Measurements from ENCODE around the gene TRAK2. TPM values are rescaled to one million over a fixed set of nuclear protein-coding genes. Genes with fewer than 3 reads are reported as not detected.
"Not testable (repeated sequence)": the region's sequence is repeated elsewhere in the genome, so short reads cannot be mapped to it uniquely, and the experiment has no call there.

TRAK2 gene
- total RNA-seq, 1 experiment from 2014 or later: 6.0 TPM

- no peaks in the 10 kb centered on the region for H3K4me1 ChIP-seq (ENCODE audit: low read length)
- no peak overlapping the region for H2AFZ ChIP-seq (ENCODE audit: low read length)
- H4K20me1 ChIP-seq (ENCODE audit: insufficient read depth, low read depth, low read length): no peaks in the 10 kb centered on the region
- no peaks in the 10 kb centered on the region for H3K36me3 ChIP-seq (ENCODE audit: insufficient read depth, low read length)
- no peak overlapping the region for H3K9ac ChIP-seq (ENCODE audit: low read length)
- H3K9me2 ChIP-seq (replicated peaks; ENCODE audit: insufficient read depth, low read length): no peaks in the 10 kb centered on the region
- DNase-seq: no peak
- H3K27ac ChIP-seq (ENCODE audit: low read length): no peak overlapping the region
- H3K4me2 ChIP-seq (ENCODE audit: low read depth, low read length, poor library complexity, severe bottlenecking): no peak overlapping the region
- no peaks in the 10 kb centered on the region for H3K79me2 ChIP-seq (ENCODE audit: low read length)
- H3K27me3 ChIP-seq (ENCODE audit: low read length): no peaks in the 10 kb centered on the region
- peaks cover 7% of the 10 kb centered on the region for H3K9me3 ChIP-seq (ENCODE audit: low read length)
- H3K4me3 ChIP-seq (ENCODE audit: low read length): no peak overlapping the region
These were observed 81.5 kb downstream of the TRAK2 start for GRCh38 chr2:201369775-201370174.

DNA sequence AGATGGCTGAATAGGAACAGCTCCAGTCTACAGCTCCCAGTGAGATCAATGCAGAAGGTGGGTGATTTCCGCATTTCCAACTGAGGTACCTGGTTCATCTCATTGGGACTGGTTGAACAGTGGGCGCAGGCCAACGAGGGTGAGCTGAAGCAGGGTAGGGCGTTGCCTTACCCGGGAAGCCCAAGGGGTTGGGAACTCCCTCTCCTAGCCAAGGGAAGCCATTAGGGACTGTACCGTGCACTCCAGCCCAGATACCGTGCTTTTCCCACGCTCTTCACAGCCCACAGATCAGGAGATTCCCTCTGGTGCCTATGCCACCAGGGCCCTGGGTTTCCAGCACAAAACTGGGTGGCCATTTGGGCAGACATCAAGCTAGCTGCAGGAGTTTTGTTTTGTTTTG, 81.9 kb downstream of the TRAK2 start:
- H3K9ac ChIP-seq (ENCODE audit: low read length); H3K27ac ChIP-seq (ENCODE audit: low read length); H3K36me3 ChIP-seq (ENCODE audit: insufficient read depth, low read length); H3K4me1 ChIP-seq (ENCODE audit: low read length); H3K4me2 ChIP-seq (ENCODE audit: low read depth, low read length, poor library complexity, severe bottlenecking); H3K9me3 ChIP-seq (ENCODE audit: low read length); H3K4me3 ChIP-seq (ENCODE audit: low read length); H2AFZ ChIP-seq (ENCODE audit: low read length); DNase-seq; H4K20me1 ChIP-seq (ENCODE audit: insufficient read depth, low read depth, low read length); H3K9me2 ChIP-seq (replicated peaks; ENCODE audit: insufficient read depth, low read length); H3K27me3 ChIP-seq (ENCODE audit: low read length); H3K79me2 ChIP-seq (ENCODE audit: low read length): not testable (repeated sequence)

GRCh38 chr2:201366146-201366545, 85.1 kb downstream of the TRAK2 start:
- Histone ChIP-seq H3K4me2 (ENCODE audit: low read depth, low read length, poor library complexity, severe bottlenecking) (no peak overlapping the region), H3K9me2 (replicated peaks; ENCODE audit: insufficient read depth, low read length) (no peaks in the 10 kb centered on the region), H3K4me3 (ENCODE audit: low read length) (no peak overlapping the region), H3K27me3 (ENCODE audit: low read length) (no peaks in the 10 kb centered on the region), H3K9ac (ENCODE audit: low read length) (no peak overlapping the region), H3K79me2 (ENCODE audit: low read length) (no peaks in the 10 kb centered on the region), H3K36me3 (ENCODE audit: insufficient read depth, low read length) (no peaks in the 10 kb centered on the region), H4K20me1 (ENCODE audit: insufficient read depth, low read depth, low read length) (no peaks in the 10 kb centered on the region), H2AFZ (ENCODE audit: low read length) (no peak overlapping the region), H3K4me1 (ENCODE audit: low read length) (no peaks in the 10 kb centered on the region), H3K27ac (ENCODE audit: low read length) (no peak overlapping the region), H3K9me3 (ENCODE audit: low read length) (peaks cover 7% of the 10 kb centered on the region)
- DNase-seq: no peak

- no peaks in the 10 kb centered on the region for H3K9me2 ChIP-seq (replicated peaks; ENCODE audit: insufficient read depth, low read length)
- H3K9ac ChIP-seq (ENCODE audit: low read length): no peak overlapping the region
- no peaks in the 10 kb centered on the region for H3K27me3 ChIP-seq (ENCODE audit: low read length)
- no peaks in the 10 kb centered on the region for H4K20me1 ChIP-seq (ENCODE audit: insufficient read depth, low read depth, low read length)
- H3K4me1 ChIP-seq (ENCODE audit: low read length): no peaks in the 10 kb centered on the region
- H3K4me3 ChIP-seq (ENCODE audit: low read length): no peak overlapping the region
- no peak overlapping the region for H2AFZ ChIP-seq (ENCODE audit: low read length)
- peaks cover 7% of the 10 kb centered on the region for H3K9me3 ChIP-seq (ENCODE audit: low read length)
- H3K36me3 ChIP-seq (ENCODE audit: insufficient read depth, low read length): no peaks in the 10 kb centered on the region
- H3K79me2 ChIP-seq (ENCODE audit: low read length): no peaks in the 10 kb centered on the region
- DNase-seq: peak; percentile 85
- no peak overlapping the region for H3K27ac ChIP-seq (ENCODE audit: low read length)
- H3K4me2 ChIP-seq (ENCODE audit: low read depth, low read length, poor library complexity, severe bottlenecking): no peak overlapping the region
These were observed 87.2 kb downstream of the TRAK2 start for GRCh38 chr2:201363857-201364560.

GRCh38 chr2:201362396-201362795, 88.9 kb downstream of the TRAK2 start:
- H3K27ac ChIP-seq (ENCODE audit: low read length): no peak overlapping the region
- no peaks in the 10 kb centered on the region for H3K27me3 ChIP-seq (ENCODE audit: low read length)
- peaks cover 3% of the 10 kb centered on the region for H3K4me1 ChIP-seq (ENCODE audit: low read length)
- no peak overlapping the region for H3K9ac ChIP-seq (ENCODE audit: low read length)
- peaks cover 7% of the 10 kb centered on the region for H3K9me3 ChIP-seq (ENCODE audit: low read length)
- H3K4me2 ChIP-seq (ENCODE audit: low read depth, low read length, poor library complexity, severe bottlenecking): no peak overlapping the region
- H3K79me2 ChIP-seq (ENCODE audit: low read length): no peaks in the 10 kb centered on the region
- no peaks in the 10 kb centered on the region for H3K9me2 ChIP-seq (replicated peaks; ENCODE audit: insufficient read depth, low read length)
- H3K36me3 ChIP-seq (ENCODE audit: insufficient read depth, low read length): no peaks in the 10 kb centered on the region
- H3K4me3 ChIP-seq (ENCODE audit: low read length): no peak overlapping the region
- no peak for DNase-seq
- H2AFZ ChIP-seq (ENCODE audit: low read length): no peak overlapping the region
- H4K20me1 ChIP-seq (ENCODE audit: insufficient read depth, low read depth, low read length): no peaks in the 10 kb centered on the region

DNA sequence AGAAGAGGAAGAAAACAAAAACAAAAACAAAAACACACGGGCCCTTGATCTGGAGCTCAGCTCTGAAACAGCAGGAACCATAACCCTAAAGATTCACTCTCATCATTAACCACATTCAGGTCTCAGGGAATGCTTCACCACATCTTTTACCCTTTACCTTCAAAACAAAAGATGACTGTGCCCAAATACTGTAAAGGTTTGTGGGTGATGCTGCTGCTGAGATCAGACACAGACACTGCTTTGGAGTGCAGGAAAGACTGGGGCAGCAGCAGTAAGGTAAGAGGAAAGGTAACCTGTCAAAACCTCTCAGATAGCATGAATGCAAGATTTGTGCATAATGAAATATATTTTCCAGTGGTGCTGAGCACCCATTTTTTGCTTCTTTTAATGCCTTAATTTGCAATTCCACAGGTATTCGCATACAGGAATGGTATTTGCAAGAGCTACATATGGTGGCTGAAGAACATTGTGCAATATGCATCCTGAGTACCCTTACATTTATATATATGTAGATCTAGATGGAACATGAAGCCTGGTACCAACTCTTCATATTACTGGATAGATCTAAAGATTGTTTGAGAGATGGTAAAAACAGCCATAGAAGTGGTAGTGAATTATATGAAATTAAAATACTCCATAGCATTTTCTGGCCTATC, 90.1 kb downstream of the TRAK2 start:
- H3K4me1 ChIP-seq (ENCODE audit: low read length): peaks cover 14% of the 10 kb centered on the region
- no peak overlapping the region for H3K27ac ChIP-seq (ENCODE audit: low read length)
- H3K4me2 ChIP-seq (ENCODE audit: low read depth, low read length, poor library complexity, severe bottlenecking): no peak overlapping the region
- no peaks in the 10 kb centered on the region for H3K79me2 ChIP-seq (ENCODE audit: low read length)
- DNase-seq: no peak
- no peaks in the 10 kb centered on the region for H3K9me2 ChIP-seq (replicated peaks; ENCODE audit: insufficient read depth, low read length)
- H2AFZ ChIP-seq (ENCODE audit: low read length): no peak overlapping the region
- no peaks in the 10 kb centered on the region for H4K20me1 ChIP-seq (ENCODE audit: insufficient read depth, low read depth, low read length)
- H3K9ac ChIP-seq (ENCODE audit: low read length): no peak overlapping the region
- no peaks in the 10 kb centered on the region for H3K9me3 ChIP-seq (ENCODE audit: low read length)
- no peaks in the 10 kb centered on the region for H3K36me3 ChIP-seq (ENCODE audit: insufficient read depth, low read length)
- H3K4me3 ChIP-seq (ENCODE audit: low read length): no peak overlapping the region
- H3K27me3 ChIP-seq (ENCODE audit: low read length): no peaks in the 10 kb centered on the region

- Histone ChIP-seq H3K36me3 (ENCODE audit: insufficient read depth, low read length) (no peaks in the 10 kb centered on the region), H2AFZ (ENCODE audit: low read length) (no peak overlapping the region), H3K4me3 (ENCODE audit: low read length) (no peak overlapping the region), H3K9ac (ENCODE audit: low read length) (no peak overlapping the region), H3K9me3 (ENCODE audit: low read length) (no peaks in the 10 kb centered on the region), H4K20me1 (ENCODE audit: insufficient read depth, low read depth, low read length) (no peaks in the 10 kb centered on the region), H3K79me2 (ENCODE audit: low read length) (no peaks in the 10 kb centered on the region), H3K27me3 (ENCODE audit: low read length) (no peaks in the 10 kb centered on the region), H3K4me1 (ENCODE audit: low read length) (peaks cover 14% of the 10 kb centered on the region), H3K4me2 (ENCODE audit: low read depth, low read length, poor library complexity, severe bottlenecking) (no peak overlapping the region), H3K27ac (ENCODE audit: low read length) (no peak overlapping the region), H3K9me2 (replicated peaks; ENCODE audit: insufficient read depth, low read length) (no peaks in the 10 kb centered on the region)
- DNase-seq: no peak
These were observed 91.0 kb downstream of the TRAK2 start for GRCh38 chr2:201360256-201360655.

DNA sequence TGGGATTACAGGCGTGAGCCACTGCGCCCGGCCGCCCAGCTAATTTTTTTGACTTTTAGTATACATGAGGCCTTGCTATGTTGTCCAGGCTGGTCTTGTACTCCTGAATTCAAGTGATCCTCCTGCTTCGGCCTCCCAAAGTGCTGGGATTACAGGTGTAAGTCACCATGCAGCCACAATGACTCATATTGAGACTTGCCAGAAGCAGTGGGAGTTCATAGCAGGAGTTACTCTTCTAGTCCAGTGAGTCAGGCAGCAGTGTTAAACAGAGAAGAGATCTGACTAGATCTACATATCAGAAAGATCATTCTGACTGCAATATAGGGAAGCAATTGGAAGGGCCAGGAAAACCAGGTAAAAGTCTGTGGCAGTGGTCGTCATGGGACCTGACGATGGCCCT, 92.6 kb downstream of the TRAK2 start:
- Histone ChIP-seq H3K79me2 (ENCODE audit: low read length) (no peaks in the 10 kb centered on the region), H2AFZ (ENCODE audit: low read length) (no peak overlapping the region), H3K9ac (ENCODE audit: low read length) (no peak overlapping the region), H4K20me1 (ENCODE audit: insufficient read depth, low read depth, low read length) (no peaks in the 10 kb centered on the region), H3K27me3 (ENCODE audit: low read length) (no peaks in the 10 kb centered on the region), H3K36me3 (ENCODE audit: insufficient read depth, low read length) (no peaks in the 10 kb centered on the region), H3K27ac (ENCODE audit: low read length) (no peak overlapping the region), H3K4me2 (ENCODE audit: low read depth, low read length, poor library complexity, severe bottlenecking) (no peak overlapping the region), H3K9me2 (replicated peaks; ENCODE audit: insufficient read depth, low read length) (no peaks in the 10 kb centered on the region), H3K4me1 (ENCODE audit: low read length) (peaks cover 14% of the 10 kb centered on the region), H3K9me3 (ENCODE audit: low read length) (no peaks in the 10 kb centered on the region), H3K4me3 (ENCODE audit: low read length) (no peak overlapping the region)
- no peak for DNase-seq

All from Karpas-422 (cell line).